ENCODE data around the gene JPH3. TPM values are rescaled to one million over a fixed set of nuclear protein-coding genes. Genes with fewer than 3 reads are reported as not detected.
A peak's percentile ranks its signal among the peaks of the same experiment; 100 is the strongest.

Gene JPH3
- total RNA-seq (not detected), polyA plus RNA-seq (not detected)

DNA sequence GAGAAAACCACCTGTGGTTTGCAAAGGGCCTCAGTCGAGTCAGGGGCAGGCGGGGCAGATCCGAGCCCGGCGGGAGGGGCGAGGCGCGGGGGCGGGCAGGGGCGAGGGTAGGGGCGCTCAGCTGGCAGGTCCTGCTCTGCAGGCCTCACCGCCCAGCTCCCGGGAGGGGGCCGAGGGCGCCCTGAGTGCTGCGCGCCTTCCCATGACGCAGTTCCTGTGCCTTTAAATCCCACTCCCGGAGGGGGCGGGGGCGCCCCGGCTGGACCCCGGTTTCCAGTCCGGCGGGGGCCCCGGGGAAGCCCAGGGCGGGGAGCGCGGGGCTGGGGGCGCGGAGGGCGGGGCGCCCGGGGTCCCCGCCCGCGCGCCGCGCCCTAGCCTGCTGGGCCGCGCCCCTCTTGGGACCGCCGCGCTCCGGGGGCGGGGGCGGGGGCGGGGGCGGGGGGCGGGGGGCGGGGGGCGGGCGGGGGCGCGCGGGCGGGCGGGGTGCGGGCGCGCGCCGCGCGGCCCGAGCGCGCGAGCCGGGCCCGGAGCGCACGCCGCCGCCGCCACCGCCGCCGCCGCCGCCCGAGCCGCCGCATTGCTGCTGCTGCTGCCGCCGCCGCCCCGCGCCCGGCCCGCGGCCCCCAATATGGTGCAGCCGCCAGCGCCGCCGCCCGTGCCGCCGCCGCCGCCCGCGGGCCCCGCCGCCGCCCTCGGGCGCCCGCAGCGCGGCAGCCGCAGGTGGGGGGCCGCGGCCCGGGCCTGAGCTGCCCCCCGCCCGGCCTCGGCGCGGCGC lies at the start of gene JPH3:
Gene JPH3, plus strand, starts transcription at position 508 of the 775 bp plus-strand sequence. CDS start 639 bp downstream, outside the sequence.
- Histone ChIP-seq H3K27ac (ENCODE audit: low read depth, low read length) (no peak within 1 kb of the TSS), H3K4me1 (ENCODE audit: insufficient read depth, low read length) (no peaks in the 10 kb centered on the region), H3K9me3 (ENCODE audit: low read length) (no peaks in the 10 kb centered on the region), H3K27me3 (ENCODE audit: insufficient read depth, low read length, poor library complexity, severe bottlenecking) (peaks cover 40% of the 10 kb centered on the region), H3K36me3 (ENCODE audit: insufficient read depth, low read length) (no peaks in the 10 kb centered on the region), H3K4me3 (ENCODE audit: low read length) (no peak within 1 kb of the TSS)
- Mint-ChIP-seq H3K27ac (no peak within 1 kb of the TSS), H3K36me3 (peaks cover 0 to 2% (median 0%) of the 10 kb centered on the region in 3 donors), H3K4me1 (peaks cover 4 to 20% (median 8%) of the 10 kb centered on the region in 3 donors), H3K4me3 (peak within 1 kb of the TSS in 6 of 7 donors; percentile 57 to 70 (median 62)), H3K9me3 (peaks cover 0 to 5% (median 4%) of the 10 kb centered on the region in 5 donors), H3K27me3 (peaks cover 42 to 63% of the 10 kb centered on the region in 2 donors)
- POLR2A ChIA-PET = no interaction called here
- CTCF ChIA-PET = no interaction called here
- no peak for DNase-seq

DNA sequence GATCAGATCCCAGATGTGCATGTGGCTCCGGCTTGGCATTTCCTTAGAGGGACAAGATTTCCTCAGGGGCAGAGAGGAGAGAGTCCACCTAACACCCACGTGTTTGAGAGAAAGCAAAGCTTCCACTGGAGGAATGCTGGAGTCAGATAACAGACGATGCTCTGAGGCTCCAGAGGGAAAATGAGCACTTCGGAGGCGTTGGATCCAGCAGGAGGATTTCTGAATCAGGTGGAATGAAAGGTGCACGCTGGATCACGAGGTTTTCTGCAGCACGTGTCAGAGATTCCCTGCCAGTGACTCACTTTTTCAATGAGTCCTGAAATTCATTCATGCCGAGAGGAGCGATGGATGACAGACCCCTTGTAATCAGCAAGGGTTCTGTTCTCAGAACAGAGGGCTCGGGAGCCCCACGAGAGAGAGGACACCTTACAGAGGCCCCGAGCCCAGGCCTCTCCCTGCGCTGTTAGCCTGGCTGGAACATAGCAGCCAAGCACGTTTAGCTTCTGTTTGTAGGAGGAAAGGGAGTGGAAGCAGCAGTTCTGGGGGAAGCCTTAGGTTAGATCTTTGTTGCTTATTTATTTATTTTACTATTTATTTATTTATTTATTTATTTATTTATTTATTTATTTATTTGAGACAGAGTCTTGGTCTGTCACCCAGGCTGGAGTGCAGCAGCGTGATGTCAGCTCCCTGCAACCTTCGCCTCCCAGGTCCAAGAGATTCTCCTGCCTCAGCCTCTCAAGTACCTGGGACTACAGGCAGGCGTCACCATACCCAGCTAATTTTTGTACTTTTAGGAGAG lies 49.3 kb upstream of the JPH3 start:
- H3K4me1 Mint-ChIP-seq = peaks cover 0 to 6% (median 5%) of the 10 kb centered on the region in 3 donors
- no peak for DNase-seq
- H3K4me1 ChIP-seq (ENCODE audit: insufficient read depth, low read length) = no peaks in the 10 kb centered on the region
- H3K9me3 ChIP-seq (ENCODE audit: low read length) = no peaks in the 10 kb centered on the region
- no peaks in the 10 kb centered on the region for H3K36me3 ChIP-seq (ENCODE audit: insufficient read depth, low read length)
- no peak overlapping the region for H3K27ac ChIP-seq (ENCODE audit: low read depth, low read length)
- CTCF ChIA-PET = interaction anchor here (3.5 kb wide), 1 partner anchor 82 kb away, joined by 30 read pairs; no protein-coding TSS in a partner anchor
- no peak overlapping the region for H3K4me3 ChIP-seq (ENCODE audit: low read length)
- no peaks in the 10 kb centered on the region for H3K9me3 Mint-ChIP-seq
- H3K27ac Mint-ChIP-seq = no peak overlapping the region
- no peaks in the 10 kb centered on the region for H3K27me3 ChIP-seq (ENCODE audit: insufficient read depth, low read length, poor library complexity, severe bottlenecking)
- H3K27me3 Mint-ChIP-seq = peaks cover 10 to 38% of the 10 kb centered on the region in 2 donors
- no peak overlapping the region for H3K4me3 Mint-ChIP-seq
- POLR2A ChIA-PET = no interaction called here
- no peaks in the 10 kb centered on the region for H3K36me3 Mint-ChIP-seq

DNA sequence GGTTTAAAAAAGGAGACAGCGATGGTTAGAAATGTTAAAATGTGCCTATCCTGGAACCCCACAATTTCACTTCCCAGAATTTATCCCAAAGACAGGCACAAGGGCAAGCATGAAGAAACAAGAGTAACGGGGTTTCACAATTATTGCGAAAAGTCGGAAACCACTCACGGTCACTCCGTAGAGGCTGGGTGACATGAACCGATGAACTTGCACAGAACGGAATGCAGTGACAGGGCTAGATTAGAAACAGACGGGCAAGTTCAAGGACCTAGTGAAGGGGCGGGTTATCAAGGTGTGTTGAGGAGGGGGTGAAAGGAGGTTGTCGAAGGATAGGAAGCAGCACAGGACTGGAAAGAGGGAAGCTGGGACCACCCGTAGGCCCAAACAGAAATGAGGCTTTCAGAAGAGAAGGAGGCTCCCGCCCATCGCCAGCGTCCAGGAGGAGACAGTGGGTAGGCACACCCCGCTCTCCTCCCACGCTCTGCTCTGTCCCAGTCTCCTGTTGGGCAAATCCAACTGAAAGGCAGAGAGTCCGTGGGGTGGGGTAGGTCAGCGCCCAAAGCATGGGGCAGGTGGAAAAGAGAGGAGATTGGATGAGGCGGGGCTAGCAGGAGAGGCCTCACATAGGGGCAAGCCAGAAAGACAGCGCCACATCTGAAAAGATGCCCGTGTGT lies 47.4 kb upstream of the JPH3 start:
- H3K9me3 Mint-ChIP-seq = no peaks in the 10 kb centered on the region
- CTCF ChIA-PET = no interaction called here
- Histone ChIP-seq H3K36me3 (ENCODE audit: insufficient read depth, low read length) (no peaks in the 10 kb centered on the region), H3K27ac (ENCODE audit: low read depth, low read length) (no peak overlapping the region), H3K27me3 (ENCODE audit: insufficient read depth, low read length, poor library complexity, severe bottlenecking) (no peaks in the 10 kb centered on the region), H3K4me3 (ENCODE audit: low read length) (no peak overlapping the region), H3K9me3 (ENCODE audit: low read length) (no peaks in the 10 kb centered on the region), H3K4me1 (ENCODE audit: insufficient read depth, low read length) (no peaks in the 10 kb centered on the region)
- no peaks in the 10 kb centered on the region for H3K36me3 Mint-ChIP-seq
- H3K4me1 Mint-ChIP-seq = peaks cover 0 to 4% (median 2%) of the 10 kb centered on the region in 3 donors
- peaks cover 8 to 27% of the 10 kb centered on the region in 2 donors for H3K27me3 Mint-ChIP-seq
- POLR2A ChIA-PET = no interaction called here
- no peak overlapping the region for H3K27ac Mint-ChIP-seq
- DNase-seq = no peak
- no peak overlapping the region for H3K4me3 Mint-ChIP-seq

DNA sequence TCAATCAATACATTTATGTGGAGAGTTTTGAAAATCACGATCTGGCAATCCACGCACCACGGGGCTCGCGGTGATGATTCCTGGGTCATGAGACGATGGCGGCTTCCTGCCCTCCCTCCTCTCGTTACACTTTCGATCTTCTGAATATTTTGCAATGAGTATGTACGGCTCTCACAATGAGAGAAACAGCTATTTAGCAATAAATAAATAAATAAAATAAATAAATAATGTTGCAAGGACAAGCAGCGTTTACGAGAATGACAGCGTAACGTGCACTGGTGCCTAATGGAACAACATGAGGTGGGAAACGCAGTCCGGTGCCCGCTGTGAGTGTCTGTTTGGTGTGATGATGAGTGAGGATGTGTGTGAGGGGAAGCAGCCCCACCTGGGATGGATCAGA lies 46.7 kb upstream of the JPH3 start:
- DNase-seq = no peak
- Histone ChIP-seq H3K27ac (ENCODE audit: low read depth, low read length) (no peak overlapping the region), H3K4me3 (ENCODE audit: low read length) (no peak overlapping the region), H3K4me1 (ENCODE audit: insufficient read depth, low read length) (no peaks in the 10 kb centered on the region), H3K27me3 (ENCODE audit: insufficient read depth, low read length, poor library complexity, severe bottlenecking) (no peaks in the 10 kb centered on the region), H3K9me3 (ENCODE audit: low read length) (no peaks in the 10 kb centered on the region), H3K36me3 (ENCODE audit: insufficient read depth, low read length) (no peaks in the 10 kb centered on the region)
- ChIA-PET CTCF (no interaction called here), POLR2A (no interaction called here)
- peaks cover 8 to 24% of the 10 kb centered on the region in 2 donors for H3K27me3 Mint-ChIP-seq
- no peak overlapping the region for H3K4me3 Mint-ChIP-seq
- H3K9me3 Mint-ChIP-seq = no peaks in the 10 kb centered on the region
- no peaks in the 10 kb centered on the region for H3K36me3 Mint-ChIP-seq
- no peak overlapping the region for H3K27ac Mint-ChIP-seq
- no peaks in the 10 kb centered on the region for H3K4me1 Mint-ChIP-seq

DNA sequence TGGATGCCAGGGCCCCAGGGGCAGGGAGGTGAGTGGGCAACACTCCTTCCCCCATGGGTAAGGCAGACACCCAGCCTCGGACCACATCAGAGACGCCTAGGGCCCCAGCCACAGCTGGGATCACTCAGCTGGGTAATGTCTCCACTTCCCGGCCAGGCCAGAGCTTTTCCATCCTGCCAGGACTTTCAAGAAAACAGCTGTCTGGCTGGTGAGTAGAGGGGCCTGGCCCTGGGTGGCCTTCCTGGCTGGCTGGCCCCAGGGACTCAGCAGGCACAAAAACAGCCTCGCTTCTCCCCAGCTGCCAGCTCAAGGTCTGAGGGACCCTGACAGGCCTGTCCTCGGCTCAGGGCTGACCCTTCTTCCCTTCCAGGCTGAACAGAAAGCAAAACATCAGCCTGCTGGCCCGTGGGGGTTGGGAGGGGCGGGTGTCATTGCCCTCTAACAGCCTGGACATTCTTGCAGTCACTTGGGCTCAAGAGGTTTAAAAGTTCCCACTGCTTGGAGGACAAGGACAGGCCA lies 45.3 kb upstream of the JPH3 start:
- no peaks in the 10 kb centered on the region for H3K36me3 Mint-ChIP-seq
- CTCF ChIA-PET = no interaction called here
- DNase-seq = no peak

DNA sequence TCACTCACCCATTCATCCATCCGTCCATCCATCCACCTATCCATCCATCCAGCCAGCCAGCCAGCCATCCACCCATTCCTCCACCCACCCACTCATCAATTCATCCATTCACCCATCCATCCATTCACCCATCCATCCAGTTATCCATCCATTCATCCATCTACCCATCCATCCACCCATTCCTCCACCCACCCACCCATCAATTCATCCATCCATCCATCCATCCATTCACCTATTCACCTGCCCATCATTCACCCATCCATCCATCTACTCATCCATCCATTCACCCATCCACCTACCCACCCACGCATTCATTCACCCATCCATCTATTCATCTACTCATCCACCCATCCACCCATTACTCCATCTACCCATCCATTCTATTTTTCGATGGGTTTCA lies 43.6 kb upstream of the JPH3 start:
- CTCF ChIA-PET = no interaction called here
- POLR2A ChIA-PET = no interaction called here
- no peak overlapping the region for H3K27ac Mint-ChIP-seq
- H3K4me1 ChIP-seq (ENCODE audit: insufficient read depth, low read length) = no peaks in the 10 kb centered on the region
- H3K27me3 Mint-ChIP-seq = peaks cover 8 to 21% of the 10 kb centered on the region in 2 donors
- no peaks in the 10 kb centered on the region for H3K36me3 Mint-ChIP-seq
- no peaks in the 10 kb centered on the region for H3K9me3 ChIP-seq (ENCODE audit: low read length)
- H3K36me3 ChIP-seq (ENCODE audit: insufficient read depth, low read length) = no peaks in the 10 kb centered on the region
- H3K4me1 Mint-ChIP-seq = no peaks in the 10 kb centered on the region
- no peaks in the 10 kb centered on the region for H3K27me3 ChIP-seq (ENCODE audit: insufficient read depth, low read length, poor library complexity, severe bottlenecking)
- no peak for DNase-seq
- H3K4me3 ChIP-seq (ENCODE audit: low read length) = no peak overlapping the region
- H3K4me3 Mint-ChIP-seq = no peak overlapping the region
- H3K9me3 Mint-ChIP-seq = no peaks in the 10 kb centered on the region
- no peak overlapping the region for H3K27ac ChIP-seq (ENCODE audit: low read depth, low read length)

More for the DNA sequence above, 45.3 kb upstream of the JPH3 start:
- Mint-ChIP-seq H3K9me3 (no peaks in the 10 kb centered on the region), H3K27ac (no peak overlapping the region), H3K27me3 (peaks cover 8 to 21% of the 10 kb centered on the region in 2 donors), H3K4me3 (no peak overlapping the region), H3K4me1 (no peaks in the 10 kb centered on the region)
- POLR2A ChIA-PET = no interaction called here
- Histone ChIP-seq H3K9me3 (ENCODE audit: low read length) (no peaks in the 10 kb centered on the region), H3K27ac (ENCODE audit: low read depth, low read length) (no peak overlapping the region), H3K4me3 (ENCODE audit: low read length) (no peak overlapping the region), H3K36me3 (ENCODE audit: insufficient read depth, low read length) (no peaks in the 10 kb centered on the region), H3K27me3 (ENCODE audit: insufficient read depth, low read length, poor library complexity, severe bottlenecking) (no peaks in the 10 kb centered on the region), H3K4me1 (ENCODE audit: insufficient read depth, low read length) (no peaks in the 10 kb centered on the region)

DNA sequence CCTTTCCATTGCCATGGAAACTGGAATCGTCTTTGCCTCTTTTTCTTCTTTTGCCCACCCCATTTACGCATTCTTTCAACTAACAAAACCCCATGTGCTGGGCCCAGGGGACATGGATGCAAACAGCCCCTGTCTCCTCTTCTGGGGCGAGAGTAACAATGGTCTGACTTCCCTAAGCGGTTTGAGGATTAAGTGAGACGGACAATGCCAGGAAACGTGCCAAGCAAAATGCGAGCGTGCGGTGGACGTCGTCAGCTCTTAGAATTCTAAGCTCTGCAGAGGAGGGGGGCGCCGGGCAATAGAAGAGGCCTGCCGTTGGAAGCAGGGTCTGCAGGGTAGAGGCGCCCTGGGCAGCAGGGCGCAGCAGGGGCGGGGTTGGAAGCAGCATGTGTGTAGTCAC lies 42.4 kb upstream of the JPH3 start:
- Histone ChIP-seq H3K4me1 (ENCODE audit: insufficient read depth, low read length) (no peaks in the 10 kb centered on the region), H3K4me3 (ENCODE audit: low read length) (no peak overlapping the region), H3K36me3 (ENCODE audit: insufficient read depth, low read length) (no peaks in the 10 kb centered on the region), H3K9me3 (ENCODE audit: low read length) (no peaks in the 10 kb centered on the region), H3K27ac (ENCODE audit: low read depth, low read length) (no peak overlapping the region), H3K27me3 (ENCODE audit: insufficient read depth, low read length, poor library complexity, severe bottlenecking) (no peaks in the 10 kb centered on the region)
- no peak overlapping the region for H3K4me3 Mint-ChIP-seq
- no peaks in the 10 kb centered on the region for H3K9me3 Mint-ChIP-seq
- ChIA-PET CTCF (no interaction called here), POLR2A (no interaction called here)
- no peak overlapping the region for H3K27ac Mint-ChIP-seq
- H3K4me1 Mint-ChIP-seq = no peaks in the 10 kb centered on the region
- DNase-seq = no peak
- no peaks in the 10 kb centered on the region for H3K36me3 Mint-ChIP-seq
- peaks cover 7 to 14% of the 10 kb centered on the region in 2 donors for H3K27me3 Mint-ChIP-seq
